Sigmoid colon (tissue), 4 donors: ENCODE data around the gene PCGF2.

Source experiments
- CTCF ChIP-seq, 4 experiments: fragments of 450-650 bp in 3 of 4; fragments of 200-600 bp in 1 of 4; IDR thresholded peaks; one replicate each; pipeline ENCODE4 v1.5.1; 2016 to 2019; ENCODE audit warnings: antibody characterized with exemption in 4 of 4, mild to moderate bottlenecking in 3 of 4, moderate library complexity in 2 of 4
- EP300 ChIP-seq, 4 donors: sonication (generic); formaldehyde crosslinking; IDR thresholded peaks; one replicate each; pipeline ENCODE4 v1.6.1; 2017; ENCODE audit warnings: antibody characterized with exemption in 4 of 4
- POLR2A ChIP-seq, 2 donors: fragments of 450-650 bp; IDR thresholded peaks; one replicate each; pipeline ENCODE4 v1.6.1; 2016; ENCODE audit warnings: antibody characterized with exemption in 2 of 2, mild to moderate bottlenecking in 2 of 2, moderate library complexity in 2 of 2
- POLR2AphosphoS5 ChIP-seq, 4 donors: sonication (generic); formaldehyde crosslinking; IDR thresholded peaks; one replicate each; pipeline ENCODE4 v1.6.1; 2017; ENCODE audit warnings: antibody characterized with exemption in 4 of 4

GRCh38 chr17:38741921-38742410 lies 6.2 kb downstream of the PCGF2 start:
- TF ChIP-seq CTCF (IDR thresholded peaks at IDR 0.05): no peak
- no peak for TF ChIP-seq EP300 (IDR thresholded peaks at IDR 0.05)
- TF ChIP-seq POLR2A (IDR thresholded peaks at IDR 0.05): no peak
- no peak for TF ChIP-seq POLR2AphosphoS5 (IDR thresholded peaks at IDR 0.05)
